CD14-positive monocyte (primary cell): ENCODE measurements around the gene EEFSEC. TPM values are rescaled to one million over a fixed set of nuclear protein-coding genes. Genes with fewer than 3 reads are reported as not detected.
A peak's percentile ranks its signal among the peaks of the same experiment; 100 is the strongest.

Source experiments
- DNase-seq, 3 donors: peaks; one replicate each; pipeline ENCODE4 v3.0.0-alpha.2; 2011 to 2022
- H2AFZ ChIP-seq: 2 replicates; pipeline ENCODE4 v1.6.0; 2012; ENCODE audit warnings: mild to moderate bottlenecking, low read depth, low read length, inconsistent platforms; ENCODE audit not compliant: insufficient read depth, poor library complexity, severe bottlenecking
- H3K27ac ChIP-seq, 2 donors: 1 replicate in 1 of 2; 2 replicates in 1 of 2; pipeline ENCODE4 v1.5.1; 2012 to 2013; ENCODE audit warnings: low read length in 2 of 2, control low read depth in 1 of 2, inconsistent platforms in 1 of 2, low read depth in 1 of 2, mild to moderate bottlenecking in 1 of 2
- H3K27me3 ChIP-seq, 2 donors: one replicate each; pipeline versions ENCODE4 v1.6.0 to v1.6.1; 2011 to 2013; ENCODE audit warnings: low read length in 2 of 2; ENCODE audit not compliant: control insufficient read depth in 2 of 2, insufficient read depth in 2 of 2
- H3K36me3 ChIP-seq, 2 donors: replicated peaks in 1 of 2; 1 replicate in 1 of 2; 2 replicates in 1 of 2; pipeline versions ENCODE4 v1.5.1 to v1.6.1; 2012 to 2013; ENCODE audit warnings: low read length in 2 of 2, control low read depth in 1 of 2, inconsistent platforms in 1 of 2, mild to moderate bottlenecking in 1 of 2; ENCODE audit not compliant: insufficient read depth in 2 of 2, control insufficient read depth in 1 of 2
- H3K4me1 ChIP-seq, 2 donors: 1 replicate in 1 of 2; 2 replicates in 1 of 2; pipeline versions ENCODE4 v1.5.1 to v1.6.1; 2012 to 2013; ENCODE audit warnings: low read length in 2 of 2, control low read depth in 1 of 2, inconsistent platforms in 1 of 2, mild to moderate bottlenecking in 1 of 2, moderate library complexity in 1 of 2; ENCODE audit not compliant: insufficient read depth in 2 of 2, control insufficient read depth in 1 of 2
- H3K4me2 ChIP-seq: replicated peaks from 2 replicates; pipeline ENCODE3; 2012; ENCODE audit warnings: low read length, moderate library complexity, mild to moderate bottlenecking; ENCODE audit not compliant: poor library complexity, severe bottlenecking; ENCODE audit errors: extremely low read depth
- H3K4me3 ChIP-seq, 3 experiments: fragments of 200-600 bp in 1 of 3; sonication (generic) in 1 of 3; replicated peaks in 1 of 3; 1 replicate in 2 of 3; 2 replicates in 1 of 3; pipeline ENCODE4 v1.5.1; 2011 to 2013; ENCODE audit warnings: low read length in 3 of 3, mild to moderate bottlenecking in 3 of 3, control low read depth in 2 of 3, low read depth in 2 of 3, inconsistent platforms in 1 of 3, moderate library complexity in 1 of 3
- H3K79me2 ChIP-seq: 2 replicates; pipeline ENCODE4 v1.6.0; 2012; ENCODE audit warnings: mild to moderate bottlenecking, control low read depth, inconsistent platforms, low read length, moderate library complexity; ENCODE audit not compliant: insufficient read depth
- H3K9ac ChIP-seq: 2 replicates; pipeline ENCODE4 v1.6.0; 2017; ENCODE audit warnings: low read length, mild to moderate bottlenecking; ENCODE audit not compliant: insufficient read depth, poor library complexity, severe bottlenecking
- H3K9me3 ChIP-seq, 2 donors: replicated peaks in 1 of 2; 1 replicate in 1 of 2; 2 replicates in 1 of 2; pipeline versions ENCODE4 v1.5.1 to v1.6.1; 2012 to 2013; ENCODE audit warnings: low read length in 2 of 2, control low read depth in 1 of 2; ENCODE audit not compliant: control insufficient read depth in 1 of 2, insufficient read depth in 1 of 2
- H4K20me1 ChIP-seq: 2 replicates; pipeline ENCODE4 v1.6.0; 2012; ENCODE audit warnings: mild to moderate bottlenecking, low read length, control low read depth, moderate library complexity; ENCODE audit not compliant: insufficient read depth
- H3K27ac Mint-ChIP-seq, 7 donors: one replicate each; pipeline ENCODE4 v1.8.0; 2020; ENCODE audit warnings: mild to moderate bottlenecking in 7 of 7, mixed read lengths in 7 of 7, moderate library complexity in 6 of 7, inconsistent platforms in 2 of 7
- H3K27me3 Mint-ChIP-seq, 3 donors: one replicate each; pipeline ENCODE4 v1.8.0; 2021 to 2022; ENCODE audit warnings: low read depth in 3 of 3, mild to moderate bottlenecking in 3 of 3, mixed read lengths in 3 of 3, moderate library complexity in 3 of 3, inconsistent platforms in 1 of 3
- H3K36me3 Mint-ChIP-seq, 2 donors: one replicate each; pipeline ENCODE4 v1.8.0; 2020; ENCODE audit warnings: mixed read lengths in 2 of 2, inconsistent platforms in 1 of 2, mild to moderate bottlenecking in 1 of 2
- H3K4me1 Mint-ChIP-seq: one replicate; pipeline ENCODE4 v1.8.0; 2020; ENCODE audit warnings: mild to moderate bottlenecking, mixed read lengths
- H3K4me3 Mint-ChIP-seq, 2 donors: one replicate each; pipeline ENCODE4 v1.8.0; 2020; ENCODE audit warnings: mild to moderate bottlenecking in 2 of 2, mixed read lengths in 2 of 2, moderate library complexity in 1 of 2
- H3K9me3 Mint-ChIP-seq, 7 donors: one replicate each; pipeline ENCODE4 v1.8.0; 2020 to 2022; ENCODE audit warnings: mixed read lengths in 7 of 7, mild to moderate bottlenecking in 6 of 7, moderate library complexity in 6 of 7, inconsistent platforms in 2 of 7
- WGBS: methylation state at CpG from one replicate; pipeline ENCODE4 v1.1.5; 2013; ENCODE audit warnings: missing lambda C conversion rate; ENCODE audit not compliant: insufficient coverage; 5-methylcytosine and 5-hydroxymethylcytosine counted together
- intact Hi-C, 2 donors: fragments of 100-400 bp; cut with micrococcal nuclease; formaldehyde crosslinking; loops; one replicate each; pipeline versions ENCODE4 v1.15.0 to v1.15.1; 2023
- polyA plus RNA-seq, 3 donors: library from polyadenylated mRNA; depleted of rRNA in 1 of 3; unstranded in 2 of 3; stranded (reverse) in 1 of 3; fragments of 300-500 nt in 2 of 3; fragments of >200 nt in 1 of 3; fragmentation: Illumina TruSeq in 2 of 3; gene quantifications; 1 replicate in 2 of 3; 2 replicates in 1 of 3; pipeline ENCODE4 v1.2.3, GENCODE V29; 2012 to 2021
- TF ChIP-seq, protein P1 (sequence below): fragments of 200-600 bp; IDR thresholded peaks from one replicate; pipeline ENCODE4 v1.8.0; 2022; ENCODE audit warnings: antibody characterized with exemption, mild to moderate bottlenecking

The EEFSEC gene
- polyA plus RNA-seq, 3 donors = 13.3 to 14.9 (median 14.9) TPM

DNA sequence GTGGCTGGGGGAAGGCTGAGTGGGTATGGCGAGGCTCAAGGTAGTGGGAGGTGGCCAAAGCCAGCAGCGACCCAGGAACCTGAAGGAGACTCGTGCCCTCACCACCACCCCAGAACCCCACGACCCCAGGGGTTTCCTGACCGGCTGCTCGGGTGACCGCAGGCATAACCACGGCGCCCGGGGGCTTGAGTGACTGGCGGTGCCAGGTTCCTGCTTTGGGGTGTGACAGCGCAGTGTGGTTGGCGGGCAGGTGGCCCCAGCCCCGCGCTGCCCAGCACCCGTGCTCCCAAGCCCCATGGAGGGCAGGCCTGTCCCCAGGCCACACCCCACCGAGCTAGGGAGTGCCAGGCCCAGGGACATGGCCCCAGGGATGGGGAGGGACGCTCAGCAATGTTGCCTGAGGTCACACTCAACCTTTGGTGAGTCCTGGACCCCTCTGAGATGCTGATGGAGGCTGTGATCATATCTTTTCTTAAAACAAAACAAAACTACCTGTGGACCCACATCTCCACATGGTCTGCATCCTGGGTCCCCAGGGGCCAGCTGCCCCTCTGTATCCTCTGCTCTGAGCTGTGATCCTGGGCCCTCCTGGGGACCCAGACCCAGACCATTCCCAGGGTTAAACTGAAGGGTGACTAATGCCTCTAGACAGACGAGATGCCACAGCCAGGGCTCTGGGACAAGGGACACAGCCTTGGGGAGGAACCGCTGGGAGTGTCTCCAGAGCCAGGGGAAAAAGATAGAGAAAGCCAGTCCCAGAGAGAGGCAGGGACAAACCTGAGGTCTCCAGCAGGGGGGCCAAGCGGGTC, 300.4 kb downstream of the EEFSEC start:
- DNase-seq = no peak
- Histone ChIP-seq H3K4me2 (no peak overlapping the region), H3K4me3 (no peak overlapping the region), H3K79me2 (no peaks in the 10 kb centered on the region), H3K9ac (no peak overlapping the region), H3K36me3 (no peaks in the 10 kb centered on the region), H3K9me3 (no peaks in the 10 kb centered on the region), H4K20me1 (no peaks in the 10 kb centered on the region), H3K27me3 (peaks cover 0 to 30% of the 10 kb centered on the region in 2 donors), H3K27ac (no peak overlapping the region), H3K4me1 (no peaks in the 10 kb centered on the region), H2AFZ (no peak overlapping the region)
- H3K36me3 Mint-ChIP-seq = no peaks in the 10 kb centered on the region
- peak overlapping the region in 1 of 2 donors; percentile 44 for H3K4me3 Mint-ChIP-seq
- 25% methylated on average over 18 of the region's 21 CpGs for WGBS
- TF ChIP-seq, protein P1, sequence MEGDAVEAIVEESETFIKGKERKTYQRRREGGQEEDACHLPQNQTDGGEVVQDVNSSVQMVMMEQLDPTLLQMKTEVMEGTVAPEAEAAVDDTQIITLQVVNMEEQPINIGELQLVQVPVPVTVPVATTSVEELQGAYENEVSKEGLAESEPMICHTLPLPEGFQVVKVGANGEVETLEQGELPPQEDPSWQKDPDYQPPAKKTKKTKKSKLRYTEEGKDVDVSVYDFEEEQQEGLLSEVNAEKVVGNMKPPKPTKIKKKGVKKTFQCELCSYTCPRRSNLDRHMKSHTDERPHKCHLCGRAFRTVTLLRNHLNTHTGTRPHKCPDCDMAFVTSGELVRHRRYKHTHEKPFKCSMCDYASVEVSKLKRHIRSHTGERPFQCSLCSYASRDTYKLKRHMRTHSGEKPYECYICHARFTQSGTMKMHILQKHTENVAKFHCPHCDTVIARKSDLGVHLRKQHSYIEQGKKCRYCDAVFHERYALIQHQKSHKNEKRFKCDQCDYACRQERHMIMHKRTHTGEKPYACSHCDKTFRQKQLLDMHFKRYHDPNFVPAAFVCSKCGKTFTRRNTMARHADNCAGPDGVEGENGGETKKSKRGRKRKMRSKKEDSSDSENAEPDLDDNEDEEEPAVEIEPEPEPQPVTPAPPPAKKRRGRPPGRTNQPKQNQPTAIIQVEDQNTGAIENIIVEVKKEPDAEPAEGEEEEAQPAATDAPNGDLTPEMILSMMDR = no peak
- peaks cover 0 to 5% (median 0%) of the 10 kb centered on the region in 7 donors for H3K9me3 Mint-ChIP-seq
- intact Hi-C loops = no loop called here
- H3K4me1 Mint-ChIP-seq = peaks cover 2% of the 10 kb centered on the region
- H3K27ac Mint-ChIP-seq = no peak overlapping the region
- H3K27me3 Mint-ChIP-seq = peaks cover 30 to 52% (median 41%) of the 10 kb centered on the region in 3 donors

DNA sequence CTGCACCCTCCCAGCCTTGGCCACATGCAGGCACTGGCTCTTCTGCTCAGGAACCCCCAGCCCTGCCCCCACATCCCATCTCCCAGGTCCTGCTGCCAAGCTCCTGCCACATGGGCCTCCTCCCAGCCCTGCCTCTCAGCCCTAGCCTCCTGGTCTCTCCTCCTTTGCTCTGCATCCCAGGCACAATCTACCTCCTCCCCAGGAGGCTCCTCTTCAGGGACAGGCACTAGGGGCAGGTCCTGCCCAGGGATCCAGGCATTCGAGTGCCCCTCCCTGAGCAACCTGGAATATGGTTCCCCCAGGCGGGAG, 301.0 kb downstream of the EEFSEC start:
- Mint-ChIP-seq H3K27me3 (peaks cover 29 to 52% (median 44%) of the 10 kb centered on the region in 3 donors), H3K27ac (no peak overlapping the region), H3K9me3 (peaks cover 0 to 5% (median 0%) of the 10 kb centered on the region in 7 donors), H3K36me3 (no peaks in the 10 kb centered on the region), H3K4me3 (no peak overlapping the region), H3K4me1 (no peaks in the 10 kb centered on the region)
- Histone ChIP-seq H3K27ac (no peak overlapping the region), H3K9ac (no peak overlapping the region), H3K4me1 (no peaks in the 10 kb centered on the region), H3K27me3 (peaks cover 0 to 29% of the 10 kb centered on the region in 2 donors), H3K4me2 (no peak overlapping the region), H3K9me3 (no peaks in the 10 kb centered on the region), H3K4me3 (no peak overlapping the region), H2AFZ (no peak overlapping the region), H3K79me2 (no peaks in the 10 kb centered on the region), H3K36me3 (no peaks in the 10 kb centered on the region), H4K20me1 (no peaks in the 10 kb centered on the region)
- TF ChIP-seq, protein P1 = no peak
- no CpG with 5 or more reads among the region's 2 CpGs for WGBS
- intact Hi-C loops = no loop called here
- no peak for DNase-seq
